HUES48 (cell line): ENCODE results near the gene LIMS1.

Experiments used
- H3K27ac ChIP-seq: one replicate; pipeline ENCODE4 v1.7.0; 2013; ENCODE audit warnings: low read depth, low read length, inconsistent platforms
- H3K27me3 ChIP-seq: 2 replicates; pipeline ENCODE4 v1.6.1; 2013; ENCODE audit warnings: mild to moderate bottlenecking, low read length; ENCODE audit not compliant: control insufficient read depth, insufficient read depth
- H3K36me3 ChIP-seq: 2 replicates; pipeline ENCODE4 v1.6.1; 2013; ENCODE audit warnings: low read length; ENCODE audit not compliant: control insufficient read depth, insufficient read depth
- H3K4me1 ChIP-seq: 2 replicates; pipeline ENCODE4 v1.6.1; 2013; ENCODE audit warnings: mild to moderate bottlenecking, low read length; ENCODE audit not compliant: control insufficient read depth, insufficient read depth
- H3K4me3 ChIP-seq: 2 replicates; pipeline ENCODE4 v1.5.1; 2013; ENCODE audit warnings: mild to moderate bottlenecking, low read depth, low read length
- H3K9ac ChIP-seq: 2 replicates; pipeline ENCODE4 v1.6.1; 2013; ENCODE audit warnings: mild to moderate bottlenecking, low read depth, low read length, moderate library complexity
- H3K9me3 ChIP-seq: 2 replicates; pipeline ENCODE4 v1.6.1; 2013; ENCODE audit warnings: low read length; ENCODE audit not compliant: control insufficient read depth, insufficient read depth

The LIMS1 gene

GRCh38 chr2:108531674-108532055 lies 2.6 kb upstream of the LIMS1 start:
- Histone ChIP-seq H3K9me3 (no peaks in the 10 kb centered on the region), H3K4me1 (peaks cover 12% of the 10 kb centered on the region; the same call in 1 of the 2 replicates), H3K27ac (no peak overlapping the region), H3K36me3 (no peaks in the 10 kb centered on the region), H3K9ac (no peak overlapping the region), H3K4me3 (no peak overlapping the region), H3K27me3 (peaks cover 10% of the 10 kb centered on the region)

GRCh38 chr2:108534584-108535356 lies 500 bp downstream of the LIMS1 start:
- H3K4me1 ChIP-seq: peaks cover 20% of the 10 kb centered on the region
- H3K27me3 ChIP-seq: peaks cover 10% of the 10 kb centered on the region
- H3K4me3 ChIP-seq: peak overlapping the region; percentile 78
- no peaks in the 10 kb centered on the region for H3K9me3 ChIP-seq
- no peaks in the 10 kb centered on the region for H3K36me3 ChIP-seq
- peak overlapping the region; percentile 50 for H3K27ac ChIP-seq
- H3K9ac ChIP-seq: peak overlapping the region; percentile 23; the same call in 1 of the 2 replicates

GRCh38 chr2:108535357-108535631 lies 1.0 kb downstream of the LIMS1 start:
- Histone ChIP-seq H3K36me3 (no peaks in the 10 kb centered on the region), H3K4me3 (peak overlapping the region; percentile 78), H3K9ac (no peak overlapping the region), H3K27ac (no peak overlapping the region), H3K9me3 (no peaks in the 10 kb centered on the region), H3K4me1 (peaks cover 20% of the 10 kb centered on the region), H3K27me3 (peaks cover 10% of the 10 kb centered on the region)

- Histone ChIP-seq H3K27me3 (peaks cover 10% of the 10 kb centered on the region), H3K9me3 (no peaks in the 10 kb centered on the region), H3K4me3 (no peak overlapping the region), H3K27ac (no peak overlapping the region), H3K36me3 (no peaks in the 10 kb centered on the region), H3K9ac (no peak overlapping the region), H3K4me1 (peaks cover 20% of the 10 kb centered on the region)
These were observed 2.0 kb downstream of the LIMS1 start for GRCh38 chr2:108536133-108536780.

- Histone ChIP-seq H3K9me3 (no peaks in the 10 kb centered on the region), H3K9ac (no peak overlapping the region), H3K27ac (no peak overlapping the region), H3K36me3 (no peaks in the 10 kb centered on the region), H3K4me3 (no peak overlapping the region), H3K27me3 (peaks cover 10% of the 10 kb centered on the region), H3K4me1 (peaks cover 20% of the 10 kb centered on the region)
These were observed 2.6 kb downstream of the LIMS1 start for GRCh38 chr2:108536911-108537310.

GRCh38 chr2:108538000-108538625 lies 3.8 kb downstream of the LIMS1 start:
- no peak overlapping the region for H3K9ac ChIP-seq
- peaks cover 10% of the 10 kb centered on the region for H3K27me3 ChIP-seq
- H3K36me3 ChIP-seq: 0 out of 2 replicates have a peak, but pooled peaks cover 4% of the 10 kb centered on the region
- H3K27ac ChIP-seq: no peak overlapping the region
- 0 out of 2 replicates have a peak, but pooled peaks cover 4% of the 10 kb centered on the region for H3K9me3 ChIP-seq
- H3K4me1 ChIP-seq: peaks cover 20% of the 10 kb centered on the region
- H3K4me3 ChIP-seq: no peak overlapping the region

GRCh38 chr2:108541451-108541850 lies 7.2 kb downstream of the LIMS1 start:
- H3K4me3 ChIP-seq: no peak overlapping the region
- 0 out of 2 replicates have a peak, but pooled peaks cover 4% of the 10 kb centered on the region for H3K36me3 ChIP-seq
- H3K27me3 ChIP-seq: no peaks in the 10 kb centered on the region
- peaks cover 4% of the 10 kb centered on the region; the same call in 1 of the 2 replicates for H3K9me3 ChIP-seq
- peaks cover 9% of the 10 kb centered on the region for H3K4me1 ChIP-seq
- no peak overlapping the region for H3K9ac ChIP-seq
- H3K27ac ChIP-seq: no peak overlapping the region

GRCh38 chr2:108542071-108542470 lies 7.8 kb downstream of the LIMS1 start:
- Histone ChIP-seq H3K9me3 (peaks cover 4% of the 10 kb centered on the region; the same call in 1 of the 2 replicates), H3K4me1 (peaks cover 8% of the 10 kb centered on the region), H3K27ac (no peak overlapping the region), H3K4me3 (no peak overlapping the region), H3K27me3 (no peaks in the 10 kb centered on the region), H3K36me3 (0 out of 2 replicates have a peak, but pooled peaks cover 4% of the 10 kb centered on the region), H3K9ac (no peak overlapping the region)

- no peak overlapping the region for H3K9ac ChIP-seq
- H3K4me1 ChIP-seq: no peaks in the 10 kb centered on the region
- no peaks in the 10 kb centered on the region for H3K36me3 ChIP-seq
- no peaks in the 10 kb centered on the region for H3K27me3 ChIP-seq
- H3K27ac ChIP-seq: no peak overlapping the region
- H3K4me3 ChIP-seq: no peak overlapping the region
- peaks cover 4% of the 10 kb centered on the region; the same call in 1 of the 2 replicates for H3K9me3 ChIP-seq
These were observed 13.3 kb downstream of the LIMS1 start for GRCh38 chr2:108547606-108548005.

- Histone ChIP-seq H3K4me1 (0 out of 2 replicates have a peak, but pooled peaks cover under 1% of the 10 kb centered on the region), H3K27ac (no peak overlapping the region), H3K9me3 (no peaks in the 10 kb centered on the region)
These were observed 14.1 kb downstream of the LIMS1 start for GRCh38 chr2:108548208-108549003.

More at GRCh38 chr2:108548208-108549003, 14.1 kb downstream of the LIMS1 start:
- Histone ChIP-seq H3K27me3 (no peaks in the 10 kb centered on the region), H3K9ac (no peak overlapping the region), H3K36me3 (no peaks in the 10 kb centered on the region), H3K4me3 (no peak overlapping the region)
